GM12878 (cell line): Measurements from ENCODE around the gene SLAMF9. TPM values are rescaled to one million over a fixed set of nuclear protein-coding genes. Genes with fewer than 3 reads are reported as not detected.

ENCODE experiments used
- ATAC-seq: fragments of 200-7000 bp; cut with Tn5 transposase; 3 replicates; pipeline ENCODE4 v1.9.1; 2020; ENCODE audit warnings: mild to moderate bottlenecking, moderate library complexity
- BruUV-seq: library from RNA; stranded (reverse); fragments of 400-500 nt; replicated peaks from 2 replicates; lab custom pipeline; 2021; lab: Mats Ljungman, UMichigan
- CTCF ChIA-PET: fragments of 300-600 bp; sonication (Branson Sonifier 250); formaldehyde crosslinking; extraction: SDS; loops from one replicate; lab custom pipeline; 2021; ENCODE audit warnings: inconsistent platforms; lab: Yijun Ruan, JAX
- POLR2A ChIA-PET: fragments of 350-600 bp; formaldehyde crosslinking; extraction: SDS; loops from one replicate; lab custom pipeline; 2021; ENCODE audit warnings: inconsistent platforms; lab: Charles Lee
- RAD21 ChIA-PET: fragments of 300-600 bp; sonication (Branson Sonifier 250); formaldehyde crosslinking; loops from one replicate; lab custom pipeline; 2023; ENCODE audit warnings: antibody characterized with exemption; ENCODE audit not compliant: unreplicated experiment; lab: Charles Lee
- SMC1A ChIA-PET: fragments of 300-600 bp; sonication (Branson Sonifier 250); formaldehyde crosslinking; loops from one replicate; lab custom pipeline; 2023; ENCODE audit not compliant: unreplicated experiment, uncharacterized antibody; lab: Charles Lee
- DNase-seq: peaks from one replicate; pipeline ENCODE4 v3.0.0-alpha.2; 2011; ENCODE audit warnings: low read depth, low spot score
- FAIRE-seq: peaks from 3 replicates; lab custom pipeline; 2011; peaks lifted over from hg19 to GRCh38; lab: Jason Lieb, UNC
- H2AFZ ChIP-seq: 2 replicates; pipeline ENCODE4 v1.6.0; 2011; ENCODE audit warnings: low read depth, low read length, control low read depth; ENCODE audit not compliant: control insufficient read depth
- H3K27ac ChIP-seq: 2 replicates; pipeline ENCODE4 v1.5.1; 2011; ENCODE audit warnings: control low read depth; ENCODE audit not compliant: control insufficient read depth, insufficient read depth
- H3K27me3 ChIP-seq, 2 experiments: replicated peaks in 1 of 2; 2 replicates each; pipeline versions ENCODE4 v1.6.0 to v1.6.1; 2011; ENCODE audit warnings: low read length in 1 of 2; ENCODE audit not compliant: control insufficient read depth in 2 of 2, insufficient read depth in 2 of 2
- H3K36me3 ChIP-seq, 2 experiments: 2 replicates each; pipeline ENCODE4 v1.5.1; 2011; ENCODE audit warnings: low read length in 1 of 2; ENCODE audit not compliant: control insufficient read depth in 2 of 2, insufficient read depth in 2 of 2
- H3K4me1 ChIP-seq: 2 replicates; pipeline ENCODE4 v1.6.1; 2011; ENCODE audit warnings: mild to moderate bottlenecking, low read length, moderate library complexity, mixed read lengths; ENCODE audit not compliant: control insufficient read depth, insufficient read depth
- H3K4me2 ChIP-seq: 2 replicates; pipeline ENCODE4 v1.6.0; 2011; ENCODE audit warnings: control low read depth; ENCODE audit not compliant: control insufficient read depth, insufficient read depth
- H3K4me3 ChIP-seq: fragments of 200-600 bp; sonication (generic); 2 replicates; pipeline ENCODE4 v1.5.1; 2016
- H3K79me2 ChIP-seq: 2 replicates; pipeline ENCODE4 v1.6.0; 2011; ENCODE audit warnings: low read length; ENCODE audit not compliant: control insufficient read depth, insufficient read depth
- H3K9ac ChIP-seq: 2 replicates; pipeline ENCODE4 v1.8.0; 2011; ENCODE audit warnings: low read length, control low read depth, mixed read lengths; ENCODE audit not compliant: control insufficient read depth, insufficient read depth
- H3K9me3 ChIP-seq: replicated peaks from 3 replicates; pipeline ENCODE4 v1.5.1; 2011; ENCODE audit warnings: mild to moderate bottlenecking, low read length; ENCODE audit not compliant: control insufficient read depth, insufficient read depth
- H4K20me1 ChIP-seq: 2 replicates; pipeline ENCODE4 v1.6.0; 2011; ENCODE audit not compliant: control insufficient read depth, insufficient read depth
- BCL3 ChIP-seq: IDR thresholded peaks from 2 replicates; pipeline ENCODE4 v1.6.1; 2011; ENCODE audit warnings: borderline replicate concordance, low read depth, mild to moderate bottlenecking, moderate library complexity, low read length; ENCODE audit not compliant: insufficient read depth, poor library complexity, severe bottlenecking
- CBX3 ChIP-seq: fragments of 200-600 bp; sonication (generic); IDR thresholded peaks from 2 replicates; pipeline ENCODE4 v1.6.1; 2016; ENCODE audit warnings: low read depth, borderline replicate concordance
- CREB1 ChIP-seq: IDR thresholded peaks from 2 replicates; pipeline ENCODE4 v1.6.1; 2012; ENCODE audit warnings: low read depth, mild to moderate bottlenecking, inconsistent platforms
- EGR1 ChIP-seq, 2 experiments: IDR thresholded peaks; 1 replicate in 1 of 2; 2 replicates in 1 of 2; pipeline ENCODE4 v1.6.1; 2011 to 2012; ENCODE audit warnings: low read depth in 2 of 2, low read length in 2 of 2, borderline replicate concordance in 1 of 2, mild to moderate bottlenecking in 1 of 2, moderate library complexity in 1 of 2
- ELK1 ChIP-seq: IDR thresholded peaks from 2 replicates; pipeline ENCODE4 v1.6.1; 2012; ENCODE audit warnings: low read depth, low read length, improper control_type of control experiment
- EP300 ChIP-seq, 2 experiments: fragments of 150-350 bp in 1 of 2; IDR thresholded peaks; 2 replicates each; pipeline ENCODE4 v1.6.1; 2011 to 2012; ENCODE audit warnings: low read depth in 2 of 2, low read length in 2 of 2, borderline replicate concordance in 1 of 2, improper control_type of control experiment in 1 of 2, inconsistent platforms in 1 of 2; ENCODE audit not compliant: control insufficient read depth in 1 of 2
- IKZF2 ChIP-seq, 2 experiments: fragments of 450-650 bp; IDR thresholded peaks; 2 replicates each; pipeline ENCODE4 v1.6.1; 2017; ENCODE audit warnings: mild to moderate bottlenecking in 2 of 2, moderate library complexity in 2 of 2
- IRF4 ChIP-seq: IDR thresholded peaks from 2 replicates; pipeline ENCODE4 v1.6.1; 2011; ENCODE audit warnings: low read depth, low read length
- JUNB ChIP-seq: IDR thresholded peaks from 2 replicates; pipeline ENCODE4 v1.6.1; 2016; ENCODE audit warnings: antibody characterized with exemption, mild to moderate bottlenecking
- NFYB ChIP-seq: IDR thresholded peaks from 2 replicates; pipeline ENCODE4 v1.6.1; 2011; ENCODE audit warnings: low read depth, mild to moderate bottlenecking, low read length, improper control_type of control experiment, moderate library complexity; ENCODE audit not compliant: insufficient read depth
- NRF1 ChIP-seq: conservative IDR thresholded peaks from 2 replicates; pipeline ENCODE4 v1.6.1; 2011; ENCODE audit warnings: mild to moderate bottlenecking, low read depth, low read length, improper control_type of control experiment
- PBX3 ChIP-seq: IDR thresholded peaks from 2 replicates; pipeline ENCODE4 v1.6.1; 2011; ENCODE audit warnings: mild to moderate bottlenecking, low read depth, low read length, moderate library complexity; ENCODE audit not compliant: insufficient replicate concordance
- PKNOX1 ChIP-seq: fragments of 450-650 bp; IDR thresholded peaks from 2 replicates; pipeline ENCODE4 v1.6.1; 2016; ENCODE audit warnings: mild to moderate bottlenecking
- POLR2AphosphoS5 ChIP-seq: IDR thresholded peaks from 2 replicates; pipeline ENCODE4 v1.6.1; 2011; ENCODE audit warnings: mild to moderate bottlenecking, low read length, inconsistent platforms
- RAD51 ChIP-seq: fragments of 450-650 bp; IDR thresholded peaks from 2 replicates; pipeline ENCODE4 v1.6.1; 2016; ENCODE audit warnings: moderate library complexity, mild to moderate bottlenecking, inconsistent platforms
- RBBP5 ChIP-seq: fragments of 200-600 bp; sonication (generic); conservative IDR thresholded peaks from 2 replicates; pipeline ENCODE4 v1.6.1; 2016
- TCF3 ChIP-seq: IDR thresholded peaks from 2 replicates; pipeline ENCODE4 v1.6.1; 2012; ENCODE audit warnings: low read depth, mild to moderate bottlenecking, low read length, borderline replicate concordance; ENCODE audit not compliant: insufficient read depth
- TCF7 ChIP-seq: IDR thresholded peaks from 2 replicates; pipeline ENCODE4 v1.6.1; 2014; ENCODE audit warnings: antibody characterized with exemption, borderline replicate concordance
- ZNF207 ChIP-seq: fragments of 450-650 bp; IDR thresholded peaks from 2 replicates; pipeline ENCODE4 v1.6.1; 2014; ENCODE audit warnings: antibody characterized with exemption, mild to moderate bottlenecking, borderline replicate concordance
- whole genome bisulfite sequencing: methylation state at CpG from one replicate; pipeline ENCODE4 v1.1.6; 2016; ENCODE audit warnings: low lambda C conversion rate; ENCODE audit not compliant: insufficient replicate concordance, insufficient coverage; ENCODE audit errors: missing lambda C conversion rate; 5-methylcytosine and 5-hydroxymethylcytosine counted together
- in situ Hi-C: fragments of 300-500 bp; cut with MboI; formaldehyde crosslinking; loops from 9 replicates; pipeline ENCODE4 v1.14.3; 2018; ENCODE audit warnings: mixed read lengths
- intact Hi-C: fragments of 100-400 bp; cut with micrococcal nuclease; formaldehyde crosslinking; loops from one replicate; pipeline ENCODE4 v1.14.2; 2022; ENCODE audit not compliant: unreplicated experiment
- polyA plus RNA-seq, 11 experiments: library from polyadenylated mRNA; depleted of rRNA in 4 of 11; unstranded in 6 of 11; stranded (reverse) in 5 of 11; fragments of >200 nt; fragmentation: Nextera tagmentation in 4 of 11; fragmentation: Illumina TruSeq in 1 of 11; extraction: Ambion mirVana in 4 of 11; extraction: Trizol in 1 of 11; gene quantifications; 1 replicate in 1 of 11; 2 replicates in 10 of 11; pipeline versions ENCODE4 v1.2.1 to v1.2.3, GENCODE V29; 2011 to 2016; ENCODE audit warnings: inconsistent platforms in 2 of 11, missing spikeins in 2 of 11, low read depth in 1 of 11
- total RNA-seq, 4 experiments: library from RNA; depleted of rRNA in 3 of 4; stranded (reverse); fragments of >200 nt in 3 of 4; fragmentation: Illumina TruSeq in 1 of 4; extraction: Trizol in 1 of 4; gene quantifications; 2 replicates each; pipeline versions ENCODE4 v1.2.1 to v1.2.3, GENCODE V29; 2013 to 2021
- TF ChIP-seq, protein P1 (sequence below): IDR thresholded peaks from 2 replicates; pipeline ENCODE4 v1.6.1; 2011; ENCODE audit warnings: borderline replicate concordance, low read depth, mild to moderate bottlenecking, moderate library complexity, mixed read lengths, low read length; ENCODE audit not compliant: insufficient read depth; ENCODE audit errors: extremely low read length

SLAMF9 gene
- total and polyA plus RNA-seq, 10 of the 15 experiments (the other 5 are each of a cell fraction or from before 2014, with no cell fraction given) = not detected

DNA sequence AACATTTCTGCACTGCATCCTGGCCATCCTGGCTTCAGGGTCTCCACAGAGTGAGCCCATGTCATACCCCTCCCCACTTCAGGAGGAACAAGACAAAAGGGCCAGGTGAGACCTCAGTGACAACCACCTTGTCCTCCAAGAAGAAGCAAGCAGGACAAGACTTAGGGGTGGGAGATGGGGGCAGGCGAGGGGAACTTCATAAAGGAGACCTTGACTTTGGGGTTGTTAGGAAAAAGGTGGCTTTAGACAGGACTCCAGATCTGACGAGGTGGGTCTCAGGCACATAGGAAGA is 24.0 kb upstream of the SLAMF9 start:
- H4K20me1 ChIP-seq = no peaks in the 10 kb centered on the region
- no peak overlapping the region for H2AFZ ChIP-seq
- no peak overlapping the region for H3K9ac ChIP-seq
- no peaks in the 10 kb centered on the region for H3K9me3 ChIP-seq
- no peak overlapping the region for H3K4me2 ChIP-seq
- in situ Hi-C loops = no loop called here
- H3K27me3 ChIP-seq = peaks cover 0 to 2% of the 10 kb centered on the region in 2 experiments; a peak in 3 of 4 replicates
- no peaks in the 10 kb centered on the region for H3K79me2 ChIP-seq
- no peaks in the 10 kb centered on the region for H3K4me1 ChIP-seq
- ATAC-seq (no peak), DNase-seq (no peak), FAIRE-seq (no peak)
- RAD21 ChIA-PET = no interaction called here
- CTCF ChIA-PET = no interaction called here
- no peak overlapping the region for H3K27ac ChIP-seq
- no TSS peak for BruUV-seq
- SMC1A ChIA-PET = no interaction called here
- 0% methylated on average over 2 of the region's 2 CpGs for WGBS
- H3K36me3 ChIP-seq = no peaks in the 10 kb centered on the region
- intact Hi-C loops = no loop called here
- TF ChIP-seq IKZF2 (IDR thresholded peaks at IDR 0.05) (no peak), PBX3 (no peak), JUNB (no peak), PKNOX1 (no peak), TCF7 (no peak), ELK1 (no peak), RAD51 (no peak), CBX3 (no peak), BCL3 (no peak), POLR2AphosphoS5 (no peak), CREB1 (no peak), TCF3 (no peak), EP300 (IDR thresholded peaks at IDR 0.05; ENCODE audit: borderline replicate concordance in 1 of 2, control insufficient read depth in 1 of 2, low read depth in 2 of 2, low read length in 2 of 2) (no peak), NFYB (no peak), NRF1 (no peak), EGR1 (IDR thresholded peaks at IDR 0.05; ENCODE audit: borderline replicate concordance in 1 of 2, low read depth in 2 of 2, low read length in 2 of 2) (no peak), ZNF207 (no peak), RBBP5 (no peak), IRF4 (no peak)
- TF ChIP-seq, protein P1, sequence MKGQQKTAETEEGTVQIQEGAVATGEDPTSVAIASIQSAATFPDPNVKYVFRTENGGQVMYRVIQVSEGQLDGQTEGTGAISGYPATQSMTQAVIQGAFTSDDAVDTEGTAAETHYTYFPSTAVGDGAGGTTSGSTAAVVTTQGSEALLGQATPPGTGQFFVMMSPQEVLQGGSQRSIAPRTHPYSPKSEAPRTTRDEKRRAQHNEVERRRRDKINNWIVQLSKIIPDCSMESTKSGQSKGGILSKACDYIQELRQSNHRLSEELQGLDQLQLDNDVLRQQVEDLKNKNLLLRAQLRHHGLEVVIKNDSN = no peak
- TF ChIP-seq, all 136 proteins: peak for 0
- no peak overlapping the region for H3K4me3 ChIP-seq
- POLR2A ChIA-PET = no interaction called here
